Ovary (tissue), 9 donors: Measurements from ENCODE around the gene PHYHD1. TPM values are rescaled to one million over a fixed set of nuclear protein-coding genes. Genes with fewer than 3 reads are reported as not detected.

ENCODE experiments used
- DNase-seq, 5 donors: peaks; one replicate each; pipeline ENCODE4 v3.0.0-alpha.2; 2019 to 2020
- H3K27ac ChIP-seq, 2 donors: fragments of 200-600 bp; one replicate each; pipeline versions ENCODE4 v1.5.1 to v1.8.0; 2019 to 2022
- H3K27me3 ChIP-seq: fragments of 200-600 bp; one replicate; pipeline ENCODE4 v1.8.0; 2022
- H3K36me3 ChIP-seq: fragments of 200-600 bp; sonication (generic); one replicate; pipeline ENCODE4 v1.5.1; 2019
- H3K4me1 ChIP-seq: one replicate; pipeline ENCODE4 v1.8.1; 2013; ENCODE audit warnings: mild to moderate bottlenecking, moderate library complexity; ENCODE audit not compliant: insufficient read depth
- H3K4me3 ChIP-seq: fragments of 200-600 bp; sonication (generic); one replicate; pipeline ENCODE4 v1.5.1; 2017
- H3K9me3 ChIP-seq, 2 donors: fragments of 200-600 bp in 1 of 2; sonication (generic) in 1 of 2; one replicate each; pipeline versions ENCODE4 v1.5.1 to v1.8.1; 2013 to 2019; ENCODE audit warnings: mild to moderate bottlenecking in 1 of 2, moderate library complexity in 1 of 2
- EP300 ChIP-seq: sonication (generic); formaldehyde crosslinking; IDR thresholded peaks from one replicate; pipeline ENCODE4 v1.6.1; 2017; ENCODE audit warnings: antibody characterized with exemption
- POLR2A ChIP-seq: fragments of 450-650 bp; IDR thresholded peaks from one replicate; pipeline ENCODE4 v1.6.1; 2017; ENCODE audit warnings: antibody characterized with exemption, mild to moderate bottlenecking, moderate library complexity
- WGBS, 3 donors: extraction: QIAGEN DNeasy Blood & Tissue Kit in 1 of 3; methylation state at CpG; one replicate each; pipeline versions ENCODE4 v1.1.5 to v1.1.7; 2013 to 2017; 5-methylcytosine and 5-hydroxymethylcytosine counted together
- intact Hi-C, 4 donors: fragments of 100-400 bp; cut with DNase I; formaldehyde crosslinking; loops; one replicate each; pipeline versions ENCODE4 v1.11.0 to v1.15.1; 2022 to 2023
- polyA plus RNA-seq, 2 donors: library from polyadenylated mRNA; stranded (reverse); fragments of 200-250 nt in 1 of 2; fragments of 350-450 nt in 1 of 2; fragmentation: Illumina TruSeq in 1 of 2; extraction: RNeasy Lipid Tissue Mini Kit (QIAGEN cat#74804) in 1 of 2; gene quantifications; one replicate each; pipeline ENCODE4 v1.2.3, GENCODE V29; 2013 to 2014
- total RNA-seq, 7 donors: library from RNA; depleted of rRNA in 2 of 7; stranded (reverse); fragments of >200 nt in 2 of 7; fragmentation: NEBNext Ultra II Directional in 3 of 7; extraction: Animal tissue kit (Norgen Biotek cat#: 25700) in 3 of 7; gene quantifications; one replicate each; pipeline versions ENCODE4 v1.1.0 to v1.2.4, GENCODE V29; 2016 to 2023
- TF ChIP-seq, protein P1 (sequence below), 3 donors: fragments of 450-650 bp in 2 of 3; fragments of 200-600 bp in 1 of 3; IDR thresholded peaks; one replicate each; pipeline versions ENCODE4 v1.5.1 to v1.8.0; 2016 to 2022; ENCODE audit warnings: antibody characterized with exemption in 3 of 3, mild to moderate bottlenecking in 1 of 3
- donor health status: DM: no; HTN: no; CAD: no; lungs with moderate emphysema.
- donor health status: DM: no; HTN: no; CAD: no.
- donor health status: Bipolar disorder and iron deficiency.
- donor health status: DM: yes; HTN: yes; CAD: no.
- donor health status: DM: no; HTN: no; CAD: no.
- donor health status: DM: yes; HTN: yes; CAD: no.

Gene PHYHD1
- total and polyA plus RNA-seq, 9 donors = 24.8 to 63.9 (median 43.1) TPM

DNA sequence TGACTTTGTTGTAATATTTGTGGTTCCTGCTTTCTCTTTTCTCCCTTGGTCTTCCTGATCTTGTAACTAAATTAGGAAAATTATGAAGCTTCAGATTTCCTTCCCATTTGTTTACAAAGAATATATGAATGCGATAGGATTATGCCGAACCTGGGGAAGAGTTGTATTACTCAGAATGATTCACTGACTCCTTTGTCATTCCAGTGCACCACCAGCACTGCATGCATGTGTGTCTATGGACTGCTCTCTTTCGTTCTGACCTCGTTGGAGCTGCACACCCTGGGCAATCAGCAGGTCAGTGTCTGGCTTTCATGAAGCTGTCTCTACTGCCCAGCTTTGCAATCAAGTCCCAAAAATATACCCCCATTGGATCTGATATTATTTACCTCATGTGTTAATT lies 52.2 kb downstream of the PHYHD1 start:
- H3K9me3 ChIP-seq = no peaks in the 10 kb centered on the region
- DNase-seq = no peak
- H3K36me3 ChIP-seq = no peaks in the 10 kb centered on the region
- WGBS, 3 donors = 38 to 71% (median 55%) methylated on average over 4 of the region's 4 CpGs
- no peaks in the 10 kb centered on the region for H3K27me3 ChIP-seq
- H3K27ac ChIP-seq = no peak overlapping the region
- TF ChIP-seq, protein P1, sequence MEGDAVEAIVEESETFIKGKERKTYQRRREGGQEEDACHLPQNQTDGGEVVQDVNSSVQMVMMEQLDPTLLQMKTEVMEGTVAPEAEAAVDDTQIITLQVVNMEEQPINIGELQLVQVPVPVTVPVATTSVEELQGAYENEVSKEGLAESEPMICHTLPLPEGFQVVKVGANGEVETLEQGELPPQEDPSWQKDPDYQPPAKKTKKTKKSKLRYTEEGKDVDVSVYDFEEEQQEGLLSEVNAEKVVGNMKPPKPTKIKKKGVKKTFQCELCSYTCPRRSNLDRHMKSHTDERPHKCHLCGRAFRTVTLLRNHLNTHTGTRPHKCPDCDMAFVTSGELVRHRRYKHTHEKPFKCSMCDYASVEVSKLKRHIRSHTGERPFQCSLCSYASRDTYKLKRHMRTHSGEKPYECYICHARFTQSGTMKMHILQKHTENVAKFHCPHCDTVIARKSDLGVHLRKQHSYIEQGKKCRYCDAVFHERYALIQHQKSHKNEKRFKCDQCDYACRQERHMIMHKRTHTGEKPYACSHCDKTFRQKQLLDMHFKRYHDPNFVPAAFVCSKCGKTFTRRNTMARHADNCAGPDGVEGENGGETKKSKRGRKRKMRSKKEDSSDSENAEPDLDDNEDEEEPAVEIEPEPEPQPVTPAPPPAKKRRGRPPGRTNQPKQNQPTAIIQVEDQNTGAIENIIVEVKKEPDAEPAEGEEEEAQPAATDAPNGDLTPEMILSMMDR (IDR thresholded peaks at IDR 0.05) = no peak
- TF ChIP-seq EP300 (no peak), POLR2A (no peak)
- no peak overlapping the region for H3K4me3 ChIP-seq
- intact Hi-C loops = no loop called here
- no peaks in the 10 kb centered on the region for H3K4me1 ChIP-seq

- Histone ChIP-seq H3K36me3 (no peaks in the 10 kb centered on the region), H3K4me3 (no peak overlapping the region), H3K27ac (no peak overlapping the region), H3K4me1 (no peaks in the 10 kb centered on the region), H3K27me3 (no peaks in the 10 kb centered on the region), H3K9me3 (no peaks in the 10 kb centered on the region)
- WGBS, 3 donors = 86 to 94% (median 86%) methylated on average over 3 of the region's 3 CpGs
- no peak for TF ChIP-seq POLR2A
- TF ChIP-seq EP300 = no peak
- TF ChIP-seq, protein P1 (IDR thresholded peaks at IDR 0.05) = no peak
- intact Hi-C loops = no loop called here
- no peak for DNase-seq
These were observed 58.3 kb downstream of the PHYHD1 start for GRCh38 chr9:128979111-128979510.

- 96 to 97% (median 96%) methylated on average over 8 of the region's 8 CpGs for WGBS, 3 donors
- Histone ChIP-seq H3K4me1 (no peaks in the 10 kb centered on the region), H3K27me3 (no peaks in the 10 kb centered on the region), H3K9me3 (no peaks in the 10 kb centered on the region), H3K27ac (no peak overlapping the region), H3K36me3 (no peaks in the 10 kb centered on the region), H3K4me3 (no peak overlapping the region)
- no peak for TF ChIP-seq EP300
- TF ChIP-seq POLR2A = no peak
- intact Hi-C loops = no loop called here
- no peak for DNase-seq
These were observed 62.8 kb downstream of the PHYHD1 start for GRCh38 chr9:128983536-128983935.

DNA sequence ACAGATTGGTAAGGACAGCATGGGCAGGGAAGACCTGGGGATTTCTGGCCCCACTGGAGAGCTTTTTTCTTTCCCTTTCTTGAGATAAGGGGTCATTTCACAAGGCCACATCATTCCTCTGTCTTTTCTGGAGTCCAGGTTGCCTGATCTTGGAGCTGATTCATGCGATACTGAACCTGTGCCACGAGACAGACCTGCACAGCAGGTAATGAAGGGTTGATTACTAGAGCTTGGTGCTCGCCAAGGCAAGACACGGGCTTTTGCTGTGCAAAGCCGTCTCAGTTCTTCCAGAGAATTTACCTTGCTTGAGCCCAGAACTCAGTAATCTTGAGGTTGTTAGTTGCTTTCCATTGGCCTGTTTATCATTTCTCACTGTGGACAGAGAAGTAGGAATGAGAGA lies 65.9 kb downstream of the PHYHD1 start:
- intact Hi-C loops = no loop called here
- Histone ChIP-seq H3K9me3 (no peaks in the 10 kb centered on the region), H3K36me3 (no peaks in the 10 kb centered on the region), H3K4me1 (no peaks in the 10 kb centered on the region), H3K27ac (no peak overlapping the region), H3K27me3 (no peaks in the 10 kb centered on the region), H3K4me3 (no peak overlapping the region)
- DNase-seq = no peak
- TF ChIP-seq, protein P1 (IDR thresholded peaks at IDR 0.05) = no peak
- no peak for TF ChIP-seq EP300
- no peak for TF ChIP-seq POLR2A
- 87 to 94% (median 93%) methylated on average over 5 of the region's 5 CpGs for WGBS, 3 donors

GRCh38 chr9:128987805-128988204 lies 67.0 kb downstream of the PHYHD1 start:
- 77 to 92% (median 90%) methylated on average over 5 of the region's 5 CpGs for WGBS, 3 donors
- no peak for DNase-seq
- Histone ChIP-seq H3K36me3 (no peaks in the 10 kb centered on the region), H3K4me1 (no peaks in the 10 kb centered on the region), H3K27ac (no peak overlapping the region), H3K9me3 (no peaks in the 10 kb centered on the region), H3K4me3 (no peak overlapping the region), H3K27me3 (no peaks in the 10 kb centered on the region)
- TF ChIP-seq POLR2A (no peak), EP300 (no peak)
- TF ChIP-seq, protein P1 (IDR thresholded peaks at IDR 0.05) = no peak
- intact Hi-C loops = no loop called here

Other genes starting within 250 kb of the PHYHD1 start
- gene SET, start 231.8 kb upstream of the PHYHD1 start, total RNA-seq = 100 to 1,000 TPM; 119 to 328 (median 291) TPM
- 100 to 1,000 TPM; 147 to 292 TPM for gene SET, start 231.8 kb upstream of the PHYHD1 start, polyA plus RNA-seq
- 1 to 10 TPM; 1.4 to 7.6 (median 4.2) TPM for gene PKN3, start 218.5 kb upstream of the PHYHD1 start, total RNA-seq
- 1 to 10 TPM; 1.3 to 4.6 TPM for gene PKN3, start 218.5 kb upstream of the PHYHD1 start, polyA plus RNA-seq
- gene ZDHHC12, start 196.9 kb upstream of the PHYHD1 start, total RNA-seq = 10 to 100 TPM in 2 of 7 donors, 1 to 10 TPM in 5; 5.7 to 27.1 (median 7.0) TPM
- gene ZDHHC12, start 196.9 kb upstream of the PHYHD1 start, polyA plus RNA-seq = 10 to 100 TPM in 1 of 2 donors, under 1 TPM in 1; 0.30 to 12.5 TPM
- gene ZER1, start 149.1 kb upstream of the PHYHD1 start, total RNA-seq = 10 to 100 TPM; 31.2 to 46.1 (median 34.2) TPM
- gene ZER1, start 149.1 kb upstream of the PHYHD1 start, polyA plus RNA-seq = 10 to 100 TPM; 16.3 to 31.0 TPM
- 10 to 100 TPM; 10.7 to 31.1 (median 26.3) TPM for gene TBC1D13, start 133.7 kb upstream of the PHYHD1 start, total RNA-seq
- gene TBC1D13, start 133.7 kb upstream of the PHYHD1 start, polyA plus RNA-seq = 10 to 100 TPM; 15.2 to 32.2 TPM
- gene ENDOG, start 102.5 kb upstream of the PHYHD1 start, total RNA-seq = 10 to 100 TPM; 14.6 to 23.7 (median 20.3) TPM
- 10 to 100 TPM in 1 of 2 donors, 1 to 10 TPM in 1; 3.6 to 13.7 TPM for gene ENDOG, start 102.5 kb upstream of the PHYHD1 start, polyA plus RNA-seq
- 10 to 100 TPM; 10.7 to 47.9 (median 26.5) TPM for gene SPOUT1, start 91.2 kb upstream of the PHYHD1 start, total RNA-seq
- 10 to 100 TPM in 1 of 2 donors, 1 to 10 TPM in 1; 6.3 to 18.5 TPM for gene SPOUT1, start 91.2 kb upstream of the PHYHD1 start, polyA plus RNA-seq
- gene KYAT1, start 39.0 kb upstream of the PHYHD1 start, total RNA-seq = 10 to 100 TPM in 1 of 7 donors, 1 to 10 TPM in 6; 4.6 to 10.2 (median 6.1) TPM
- 1 to 10 TPM; 4.2 to 5.8 TPM for gene KYAT1, start 39.0 kb upstream of the PHYHD1 start, polyA plus RNA-seq
- 10 to 100 TPM; 18.1 to 39.7 (median 26.4) TPM for gene LRRC8A, start 38.8 kb upstream of the PHYHD1 start, total RNA-seq
- gene LRRC8A, start 38.8 kb upstream of the PHYHD1 start, polyA plus RNA-seq = 10 to 100 TPM; 21.2 to 28.5 TPM
- 10 to 100 TPM in 5 of 7 donors, 1 to 10 TPM in 2; 6.1 to 14.9 (median 12.6) TPM for gene DOLK, start 26.6 kb downstream of the PHYHD1 start, total RNA-seq
- gene DOLK, start 26.6 kb downstream of the PHYHD1 start, polyA plus RNA-seq = 10 to 100 TPM in 1 of 2 donors, 1 to 10 TPM in 1; 9.5 to 12.0 TPM
- gene NUP188, start 26.7 kb downstream of the PHYHD1 start, total RNA-seq = 10 to 100 TPM; 12.5 to 43.8 (median 30.7) TPM
- 10 to 100 TPM; 10.6 to 25.1 TPM for gene NUP188, start 26.7 kb downstream of the PHYHD1 start, polyA plus RNA-seq
- gene SH3GLB2, start 107.3 kb downstream of the PHYHD1 start, total RNA-seq = 100 to 1,000 TPM in 2 of 7 donors, 10 to 100 TPM in 5; 57.8 to 105 (median 88.8) TPM
- gene SH3GLB2, start 107.3 kb downstream of the PHYHD1 start, polyA plus RNA-seq = 100 to 1,000 TPM in 1 of 2 donors, 10 to 100 TPM in 1; 11.8 to 112 TPM
- gene MIGA2, start 115.6 kb downstream of the PHYHD1 start, total RNA-seq = 10 to 100 TPM; 18.7 to 36.5 (median 25.5) TPM
- 10 to 100 TPM in 1 of 2 donors, 1 to 10 TPM in 1; 2.5 to 21.7 TPM for gene MIGA2, start 115.6 kb downstream of the PHYHD1 start, polyA plus RNA-seq
- 10 to 100 TPM in 3 of 7 donors, 1 to 10 TPM in 4; 3.3 to 16.2 (median 9.4) TPM for gene DOLPP1, start 160.1 kb downstream of the PHYHD1 start, total RNA-seq
- gene DOLPP1, start 160.1 kb downstream of the PHYHD1 start, polyA plus RNA-seq = 1 to 10 TPM; 6.8 to 8.6 TPM
- 10 to 100 TPM; 23.0 to 42.7 (median 39.1) TPM for gene CRAT, start 189.8 kb downstream of the PHYHD1 start, total RNA-seq
- gene CRAT, start 189.8 kb downstream of the PHYHD1 start, polyA plus RNA-seq = 10 to 100 TPM; 28.7 to 29.9 TPM
- 100 to 1,000 TPM in 3 of 7 donors, 10 to 100 TPM in 4; 32.1 to 107 (median 89.2) TPM for gene PTPA, start 190.4 kb downstream of the PHYHD1 start, total RNA-seq
- gene PTPA, start 190.4 kb downstream of the PHYHD1 start, polyA plus RNA-seq = 10 to 100 TPM; 62.9 to 97.8 TPM